Vagina (tissue), 2 donors: ENCODE data around the gene OLFML2A. TPM values are rescaled to one million over a fixed set of nuclear protein-coding genes. Genes with fewer than 3 reads are reported as not detected.

Source experiments
- DNase-seq, 2 donors: peaks; one replicate each; pipeline ENCODE4 v3.0.0-alpha.2; 2017; ENCODE audit errors: extremely low spot score in 2 of 2
- H3K27ac ChIP-seq: fragments of 200-600 bp; sonication (generic); one replicate; pipeline ENCODE4 v1.5.1; 2019
- H3K27me3 ChIP-seq: fragments of 200-600 bp; sonication (generic); one replicate; pipeline ENCODE4 v1.5.1; 2019
- H3K36me3 ChIP-seq, 2 donors: fragments of 200-600 bp; sonication (generic); one replicate each; pipeline ENCODE4 v1.5.1; 2017 to 2019
- H3K4me1 ChIP-seq: fragments of 200-600 bp; sonication (generic); one replicate; pipeline ENCODE4 v1.5.1; 2019
- H3K4me3 ChIP-seq, 2 donors: fragments of 200-600 bp; sonication (generic); 1 replicate in 1 of 2; 2 replicates in 1 of 2; pipeline ENCODE4 v1.5.1; 2016 to 2019
- H3K9me3 ChIP-seq: fragments of 200-600 bp; sonication (generic); one replicate; pipeline ENCODE4 v1.5.1; 2019
- CTCF ChIP-seq, 3 experiments: fragments of 450-650 bp in 2 of 3; fragments of 200-600 bp in 1 of 3; sonication (generic) in 1 of 3; IDR thresholded peaks; one replicate each; pipeline ENCODE4 v1.5.1; 2017 to 2019; ENCODE audit warnings: antibody characterized with exemption in 3 of 3, mild to moderate bottlenecking in 2 of 3, moderate library complexity in 2 of 3
- POLR2A ChIP-seq, 2 donors: fragments of 450-650 bp; IDR thresholded peaks; one replicate each; pipeline ENCODE4 v1.6.1; 2017; ENCODE audit warnings: antibody characterized with exemption in 2 of 2, mild to moderate bottlenecking in 2 of 2, moderate library complexity in 2 of 2
- POLR2AphosphoS5 ChIP-seq, 2 donors: sonication (generic); formaldehyde crosslinking; IDR thresholded peaks; one replicate each; pipeline ENCODE4 v1.9.0; 2017; ENCODE audit warnings: antibody characterized with exemption in 2 of 2, mild to moderate bottlenecking in 2 of 2, low read depth in 1 of 2; ENCODE audit not compliant: insufficient read depth in 1 of 2
- intact Hi-C: fragments of 100-400 bp; cut with DNase I; formaldehyde crosslinking; loops from one replicate; pipeline ENCODE4 v1.15.1; 2023
- total RNA-seq: library from RNA; depleted of rRNA; stranded (reverse); fragments of >200 nt; gene quantifications from one replicate; pipeline ENCODE4 v1.2.3, GENCODE V29; 2016

OLFML2A gene
- total RNA-seq, 1 donor from 2014 or later: 39.3 TPM

DNA sequence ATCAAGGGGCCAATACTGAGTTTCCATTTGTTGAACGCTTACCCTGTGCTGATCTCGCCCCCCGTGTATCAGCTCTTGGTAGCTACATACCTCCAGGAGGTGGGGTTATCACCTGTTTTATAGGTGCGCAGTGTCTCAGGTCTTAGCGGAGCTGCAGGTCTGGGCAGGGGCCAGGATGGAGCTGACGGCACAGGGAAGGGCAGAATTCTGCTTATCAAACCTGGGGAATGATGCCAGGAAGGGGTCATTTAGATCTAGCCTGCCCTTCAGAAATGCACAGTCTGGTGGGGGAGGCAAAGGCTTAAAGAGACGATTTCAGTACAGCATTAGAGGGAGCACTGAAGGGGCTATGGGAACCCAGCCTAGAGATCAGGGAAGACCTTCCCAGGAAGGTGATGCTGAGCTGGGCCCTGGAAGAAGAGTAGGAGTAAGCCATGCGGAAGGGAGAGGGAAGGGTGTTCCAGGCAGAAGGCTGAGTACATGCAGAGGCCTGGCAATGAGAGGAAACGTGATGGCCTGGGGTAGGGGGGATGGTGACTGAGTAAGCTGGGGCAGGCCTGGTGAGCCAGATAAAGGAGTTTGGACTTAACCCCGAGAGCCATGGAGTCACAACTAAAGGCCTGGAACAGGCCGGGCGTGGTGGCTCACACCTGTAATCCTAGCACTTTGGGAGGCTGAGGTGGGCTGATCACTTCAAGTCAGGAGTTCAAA lies 31.5 kb downstream of the OLFML2A start:
- H3K27ac ChIP-seq: no peak overlapping the region
- H3K9me3 ChIP-seq: no peaks in the 10 kb centered on the region
- intact Hi-C loops: no loop called here
- H3K36me3 ChIP-seq: no peaks in the 10 kb centered on the region
- H3K27me3 ChIP-seq: no peaks in the 10 kb centered on the region
- no peak overlapping the region for H3K4me3 ChIP-seq
- TF ChIP-seq POLR2A (IDR thresholded peaks at IDR 0.05): no peak
- no peak for TF ChIP-seq CTCF (IDR thresholded peaks at IDR 0.05)
- no peak for TF ChIP-seq POLR2AphosphoS5 (IDR thresholded peaks at IDR 0.05; ENCODE audit: insufficient read depth in 1 of 2, low read depth in 1 of 2)
- DNase-seq: no peak
- H3K4me1 ChIP-seq: peaks cover 33% of the 10 kb centered on the region

GRCh38 chr9:124809211-124809610 lies 32.3 kb downstream of the OLFML2A start:
- H3K36me3 ChIP-seq: no peaks in the 10 kb centered on the region
- H3K27me3 ChIP-seq: no peaks in the 10 kb centered on the region
- DNase-seq: no peak
- H3K9me3 ChIP-seq: no peaks in the 10 kb centered on the region
- intact Hi-C loops: no loop called here
- H3K27ac ChIP-seq: no peak overlapping the region
- TF ChIP-seq POLR2A (IDR thresholded peaks at IDR 0.05): no peak
- no peak for TF ChIP-seq CTCF (IDR thresholded peaks at IDR 0.05)
- TF ChIP-seq POLR2AphosphoS5 (IDR thresholded peaks at IDR 0.05; ENCODE audit: insufficient read depth in 1 of 2, low read depth in 1 of 2): no peak
- no peak overlapping the region for H3K4me3 ChIP-seq
- H3K4me1 ChIP-seq: peaks cover 41% of the 10 kb centered on the region

DNA sequence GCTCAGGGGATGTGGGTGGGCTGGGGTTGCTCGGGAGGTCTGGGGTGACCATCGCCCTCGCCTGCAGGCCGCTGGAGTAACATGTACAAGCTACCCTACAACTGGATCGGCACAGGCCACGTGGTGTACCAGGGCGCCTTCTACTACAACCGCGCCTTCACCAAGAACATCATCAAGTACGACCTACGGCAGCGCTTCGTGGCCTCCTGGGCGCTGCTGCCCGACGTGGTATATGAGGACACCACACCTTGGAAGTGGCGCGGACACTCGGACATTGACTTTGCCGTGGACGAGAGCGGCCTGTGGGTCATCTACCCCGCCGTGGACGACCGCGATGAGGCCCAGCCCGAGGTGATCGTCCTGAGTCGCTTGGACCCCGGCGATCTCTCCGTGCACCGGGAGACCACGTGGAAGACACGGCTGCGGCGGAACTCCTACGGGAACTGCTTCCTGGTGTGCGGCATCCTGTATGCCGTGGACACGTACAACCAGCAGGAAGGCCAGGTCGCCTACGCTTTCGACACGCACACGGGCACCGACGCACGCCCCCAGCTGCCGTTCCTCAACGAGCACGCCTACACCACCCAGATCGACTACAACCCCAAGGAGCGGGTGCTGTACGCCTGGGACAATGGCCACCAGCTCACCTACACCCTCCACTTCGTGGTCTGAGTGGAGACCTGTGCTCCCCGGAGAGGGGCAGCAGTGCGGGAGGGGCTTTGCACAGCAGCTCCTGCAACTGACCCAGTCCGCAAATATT lies 33.0 kb downstream of the OLFML2A start:
- intact Hi-C loops: no loop called here
- Histone ChIP-seq H3K4me3 (no peak overlapping the region), H3K27ac (peak overlapping the region; percentile 75), H3K9me3 (no peaks in the 10 kb centered on the region), H3K4me1 (peaks cover 44% of the 10 kb centered on the region), H3K36me3 (no peaks in the 10 kb centered on the region), H3K27me3 (no peaks in the 10 kb centered on the region)
- TF ChIP-seq CTCF (IDR thresholded peaks at IDR 0.05) (no peak), POLR2AphosphoS5 (IDR thresholded peaks at IDR 0.05; ENCODE audit: insufficient read depth in 1 of 2, low read depth in 1 of 2) (no peak), POLR2A (IDR thresholded peaks at IDR 0.05) (no peak)
- no peak for DNase-seq

DNA sequence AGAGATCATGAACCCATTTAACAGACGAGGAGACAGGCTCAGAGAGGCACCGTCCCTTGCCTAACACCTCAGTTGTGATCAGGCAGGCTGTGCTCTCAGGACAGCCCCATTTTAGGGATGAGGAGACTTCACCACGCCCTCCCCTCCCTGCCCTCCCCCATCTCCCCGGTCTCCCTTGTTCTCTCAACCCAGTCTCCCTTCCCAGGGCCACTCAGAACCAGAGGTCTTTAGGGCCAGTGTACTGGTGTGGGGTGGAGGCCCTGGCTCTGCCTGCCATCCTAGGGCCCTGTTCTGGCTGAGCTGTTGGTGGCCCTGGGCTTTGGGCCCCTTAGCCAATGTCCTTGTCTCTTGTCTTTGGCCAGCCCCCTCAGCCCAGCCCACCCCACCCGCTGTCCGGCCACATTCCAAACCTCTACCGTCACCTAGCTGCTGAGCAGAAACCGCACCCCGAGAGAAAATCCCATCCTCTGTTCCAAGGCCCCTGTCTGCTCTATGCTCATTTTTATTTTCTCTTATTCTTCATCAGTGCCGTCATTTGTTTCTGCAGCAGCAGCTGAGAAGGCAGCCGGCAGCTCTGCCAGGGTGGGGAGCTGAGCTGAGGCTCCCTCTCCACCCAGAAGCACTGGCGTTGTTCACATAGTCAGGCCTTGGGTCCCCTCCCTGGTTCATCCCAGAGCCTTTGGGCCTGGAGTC lies 33.9 kb downstream of the OLFML2A start:
- intact Hi-C loops: no loop called here
- Histone ChIP-seq H3K4me3 (no peak overlapping the region), H3K4me1 (peaks cover 44% of the 10 kb centered on the region), H3K36me3 (no peaks in the 10 kb centered on the region), H3K27ac (peak overlapping the region; percentile 75), H3K9me3 (no peaks in the 10 kb centered on the region), H3K27me3 (no peaks in the 10 kb centered on the region)
- DNase-seq: no peak
- no peak for TF ChIP-seq CTCF (IDR thresholded peaks at IDR 0.05)
- TF ChIP-seq POLR2AphosphoS5 (IDR thresholded peaks at IDR 0.05; ENCODE audit: insufficient read depth in 1 of 2, low read depth in 1 of 2): no peak
- no peak for TF ChIP-seq POLR2A (IDR thresholded peaks at IDR 0.05)
